HCEC 1CT (cell line): ENCODE results near the gene TBC1D22B.
"Not testable (repeated sequence)": the region's sequence is repeated elsewhere in the genome, so short reads cannot be mapped to it uniquely, and the experiment has no call there.

Experiments used
- DNase-seq: peaks from one replicate; pipeline ENCODE4 v3.0.0-alpha.2; 2017

The TBC1D22B gene

GRCh38 chr6:37269105-37269504 is 11.5 kb downstream of the TBC1D22B start:
- DNase-seq = no peak

DNA sequence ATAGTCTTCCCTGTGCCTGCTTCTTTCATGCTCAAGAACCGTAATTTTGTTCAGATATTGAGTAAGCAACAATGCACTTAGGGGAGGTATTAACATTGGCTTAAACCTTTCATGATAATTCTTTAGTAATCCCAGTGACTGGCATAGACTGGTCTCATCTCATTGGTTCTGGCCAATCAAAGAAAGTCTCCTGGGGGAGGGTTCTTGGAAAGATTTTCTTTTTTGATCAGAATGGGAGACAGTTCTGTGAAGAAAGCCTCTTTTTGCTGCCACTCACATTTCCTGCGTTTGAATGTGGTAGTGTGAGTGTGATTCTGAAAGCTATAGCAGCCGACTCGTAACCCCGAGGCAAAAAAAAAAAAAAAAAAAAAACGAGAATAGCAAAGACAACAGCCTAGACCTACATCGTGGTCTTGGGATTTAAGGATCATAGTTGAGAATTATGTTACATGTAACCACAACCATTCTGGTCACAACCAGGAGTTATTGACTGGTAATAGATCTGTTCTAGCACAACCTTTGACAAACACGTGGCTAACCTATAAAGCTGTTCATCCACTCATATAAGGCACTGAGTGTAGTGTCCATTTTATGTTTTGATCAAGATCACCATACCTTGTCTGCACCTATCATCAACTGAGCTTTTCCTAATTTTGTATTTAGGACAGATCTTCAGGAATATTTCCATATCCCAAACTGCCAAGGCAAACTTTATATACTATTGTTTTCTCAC is 15.4 kb downstream of the TBC1D22B start:
- no peak for DNase-seq

- DNase-seq = no peak
Observed at GRCh38 chr6:37273690-37274089, 16.1 kb downstream of the TBC1D22B start.

- no peak for DNase-seq
Observed at GRCh38 chr6:37275350-37275749, 17.8 kb downstream of the TBC1D22B start.

DNA sequence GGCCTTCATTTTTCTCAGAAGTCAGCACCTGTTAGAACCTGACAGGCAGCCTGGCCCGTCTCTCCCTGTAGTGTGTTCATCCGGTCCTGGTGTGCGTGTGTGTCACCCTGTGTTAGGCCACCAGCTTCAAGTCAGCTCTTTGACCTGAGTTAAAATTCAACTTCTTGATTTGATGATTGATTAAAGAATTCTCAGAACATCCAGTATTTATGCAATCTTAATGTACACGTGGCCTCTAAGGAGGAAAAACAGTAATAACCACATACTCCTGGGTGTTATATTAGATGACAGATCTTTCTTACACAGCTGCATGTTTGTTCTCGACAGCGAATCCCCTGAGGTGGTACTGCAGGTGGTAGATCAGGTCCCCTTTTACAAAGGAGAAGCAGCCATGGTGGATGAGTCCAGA is 19.4 kb downstream of the TBC1D22B start:
- DNase-seq = no peak

GRCh38 chr6:37279366-37280134 is 22.0 kb downstream of the TBC1D22B start:
- DNase-seq = peak; percentile 34

DNA sequence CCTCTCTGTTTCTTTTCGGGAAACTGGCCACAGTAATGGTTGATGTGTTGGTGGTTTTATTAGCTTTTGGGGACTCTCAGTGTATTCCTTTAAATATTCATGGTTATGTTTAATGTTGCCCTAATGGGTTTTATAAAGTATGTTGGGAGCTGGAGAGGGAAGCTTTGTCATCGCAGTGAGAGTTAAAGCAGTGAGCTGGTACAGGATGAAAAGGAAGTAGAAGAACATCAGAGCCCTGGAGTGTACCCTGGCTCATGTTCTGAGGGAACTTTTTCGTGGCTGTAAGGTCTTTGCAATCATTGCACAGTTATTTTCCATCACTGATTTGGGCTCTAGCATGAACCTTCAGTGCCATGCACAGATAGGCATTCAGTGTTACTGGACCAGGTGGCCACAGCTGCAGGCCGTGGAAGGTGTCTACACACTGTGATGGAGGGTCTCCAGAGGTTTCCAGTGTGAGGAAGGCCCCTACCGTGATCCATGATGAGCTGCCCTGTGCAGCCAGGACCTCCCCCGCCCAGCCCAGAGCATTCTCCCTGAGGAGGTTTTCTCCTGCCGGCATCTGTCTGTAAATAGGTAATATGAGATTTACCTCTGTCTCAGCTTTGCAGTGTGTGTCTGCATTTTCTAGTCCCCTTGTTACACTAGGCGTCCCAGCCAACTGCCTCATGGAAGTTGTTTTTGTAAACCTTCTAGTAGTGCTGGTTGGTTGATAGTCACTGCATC is 22.8 kb downstream of the TBC1D22B start:
- DNase-seq = no peak

DNA sequence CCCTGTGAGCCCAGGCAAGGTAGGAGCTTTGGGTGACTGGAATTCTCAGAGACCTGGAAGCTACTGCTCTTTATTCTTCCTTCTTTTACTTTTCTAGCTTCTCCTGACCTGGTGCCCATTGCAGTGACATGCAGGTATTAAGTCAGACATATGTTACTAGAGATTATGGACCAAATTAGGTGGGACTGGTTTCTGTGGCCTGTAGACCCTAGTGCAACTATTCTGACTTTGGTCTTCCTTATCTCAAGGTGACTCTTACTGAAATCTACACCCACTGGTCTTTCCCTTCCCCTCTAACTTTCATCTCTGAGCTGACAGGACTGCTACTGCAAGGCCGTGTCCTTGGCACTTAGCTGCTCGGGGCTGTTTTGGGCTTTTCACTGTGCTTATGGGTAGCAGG is 24.8 kb downstream of the TBC1D22B start:
- DNase-seq = no peak

DNA sequence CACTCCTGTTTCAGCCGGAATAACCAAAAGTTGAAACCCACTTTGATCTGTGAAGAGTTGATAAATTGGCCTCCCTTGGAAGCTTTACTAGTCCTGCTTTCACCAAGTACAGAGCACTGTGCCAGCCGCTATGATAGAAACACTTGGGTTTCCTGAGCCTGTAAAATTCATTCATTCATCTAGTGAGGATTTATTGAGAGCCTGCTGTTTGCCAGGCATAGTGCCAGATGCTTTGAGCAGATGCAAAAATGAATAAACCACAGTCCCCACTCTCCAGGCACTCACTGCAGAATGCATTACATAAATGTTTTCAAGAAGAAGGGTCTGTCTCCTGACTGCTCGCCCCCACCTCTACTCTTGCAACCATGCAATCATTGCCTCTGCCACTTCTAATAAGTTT is 25.7 kb downstream of the TBC1D22B start:
- DNase-seq = no peak

DNA sequence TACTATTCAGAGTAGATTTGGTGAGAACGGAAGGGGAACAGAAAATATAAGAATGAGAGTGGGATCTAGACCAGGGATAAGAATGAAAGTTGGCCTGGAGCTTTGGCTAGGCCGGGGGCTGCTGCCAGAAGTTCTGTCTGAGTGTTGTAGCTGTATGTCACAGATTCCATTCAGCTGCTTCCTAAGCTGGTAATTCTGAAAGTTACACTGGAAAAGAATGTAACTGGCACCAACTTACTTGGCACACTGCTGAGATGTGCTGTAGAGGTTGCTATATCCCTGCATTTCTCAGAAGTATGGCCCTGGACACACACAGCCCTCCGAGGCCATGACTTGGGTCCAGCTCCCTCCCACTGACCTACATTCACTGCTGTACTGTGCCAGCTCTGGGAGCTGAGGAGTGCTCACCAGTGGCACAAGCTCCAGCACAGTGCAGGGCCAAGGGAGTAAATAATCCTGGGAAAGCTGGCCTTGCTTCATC is 26.1 kb downstream of the TBC1D22B start:
- DNase-seq = no peak

GRCh38 chr6:37284781-37285180 is 27.2 kb downstream of the TBC1D22B start:
- no peak for DNase-seq

DNA sequence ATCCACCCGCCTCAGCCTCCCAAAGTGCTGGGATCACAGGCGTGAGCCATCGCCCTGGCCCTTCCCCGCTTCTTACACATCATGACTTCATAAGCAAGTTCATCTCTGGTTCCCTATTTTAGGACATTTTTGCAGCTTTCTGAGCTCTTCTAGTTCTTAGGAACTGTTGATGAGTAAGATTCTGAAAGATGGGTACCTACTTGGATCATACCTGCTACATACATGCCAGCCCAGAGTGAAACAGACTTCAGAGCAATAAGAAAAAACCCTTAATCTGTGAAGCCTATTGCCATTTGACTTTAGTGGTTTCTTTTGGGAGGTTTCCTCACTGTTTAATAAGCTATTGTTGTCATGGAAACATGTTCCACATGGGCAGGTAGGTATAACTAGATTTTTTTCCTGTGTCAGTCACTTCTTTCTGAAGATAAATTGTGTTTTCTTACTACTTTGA is 28.3 kb downstream of the TBC1D22B start:
- DNase-seq = no peak

DNA sequence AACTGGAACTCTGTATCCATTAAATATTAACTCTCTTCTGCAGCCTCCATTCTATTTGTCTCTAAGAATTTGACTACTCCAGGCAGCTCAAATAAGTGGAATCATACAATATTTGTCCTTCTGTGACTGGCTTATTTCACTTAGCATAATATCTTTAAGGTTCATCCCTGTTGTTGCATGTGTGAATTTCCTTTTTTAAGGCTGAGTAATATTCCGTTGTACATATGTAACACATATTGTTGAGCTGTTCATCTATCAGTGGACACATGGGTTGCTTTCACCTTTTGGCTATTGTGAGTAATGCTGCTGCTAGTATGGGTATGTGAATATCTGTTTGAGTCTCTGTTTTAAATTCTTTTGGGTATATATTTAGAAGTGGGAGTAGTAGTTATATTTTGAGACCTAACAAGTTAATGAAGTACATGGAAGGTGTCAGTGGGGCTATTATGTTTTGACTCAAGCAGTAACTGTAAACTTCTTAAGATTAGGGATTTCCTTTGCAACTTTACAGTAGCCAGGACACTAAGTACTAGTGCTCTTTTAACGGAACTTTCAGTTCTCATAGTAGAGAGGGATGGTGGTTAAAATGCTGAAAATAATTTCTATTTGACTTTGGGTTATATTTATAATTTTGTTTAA is 30.1 kb downstream of the TBC1D22B start:
- DNase-seq = no peak

DNA sequence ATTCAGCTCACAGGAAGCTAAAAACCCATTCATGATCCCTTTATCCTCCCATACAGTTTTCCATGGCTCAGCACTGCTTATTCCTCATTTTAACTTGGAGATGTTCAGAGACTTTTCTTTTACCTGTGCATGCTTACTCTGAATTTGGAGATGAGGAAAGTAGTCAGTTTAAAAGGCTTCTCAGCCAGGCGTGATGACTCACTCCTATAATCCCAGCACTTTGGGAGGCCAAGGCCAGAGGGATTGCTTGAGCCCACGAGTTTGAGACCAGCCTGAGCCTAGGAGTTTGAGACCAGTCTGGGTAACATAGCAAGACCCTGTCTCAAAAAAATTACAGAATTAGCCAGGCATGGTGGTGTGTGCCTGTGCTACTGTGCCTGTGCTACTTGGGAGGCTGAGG is 30.7 kb downstream of the TBC1D22B start:
- peak; percentile 11 for DNase-seq

GRCh38 chr6:37289931-37290330 is 32.4 kb downstream of the TBC1D22B start:
- DNase-seq = no peak

DNA sequence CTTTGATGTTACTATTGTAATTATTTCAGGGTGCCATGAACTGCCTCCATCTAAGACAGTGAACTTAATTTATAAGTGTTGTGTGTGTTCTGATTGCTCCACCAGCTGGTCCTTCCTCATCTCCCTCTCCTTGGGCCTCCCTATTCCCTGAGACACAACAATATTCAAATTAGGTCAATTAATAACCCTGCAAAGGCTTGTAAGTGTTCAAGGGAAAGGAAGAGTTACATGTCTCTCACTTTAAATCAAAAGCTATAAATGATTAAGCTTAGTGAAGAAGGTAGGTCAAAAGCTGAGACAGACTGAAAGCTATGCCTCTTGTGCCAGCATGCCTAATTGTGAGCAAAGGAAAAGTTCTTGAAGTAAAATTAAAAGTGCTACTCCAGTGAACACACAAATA is 35.9 kb downstream of the TBC1D22B start:
- no peak for DNase-seq

- not testable (repeated sequence) for DNase-seq
Observed at GRCh38 chr6:37297637-37298036, 40.1 kb downstream of the TBC1D22B start.

DNA sequence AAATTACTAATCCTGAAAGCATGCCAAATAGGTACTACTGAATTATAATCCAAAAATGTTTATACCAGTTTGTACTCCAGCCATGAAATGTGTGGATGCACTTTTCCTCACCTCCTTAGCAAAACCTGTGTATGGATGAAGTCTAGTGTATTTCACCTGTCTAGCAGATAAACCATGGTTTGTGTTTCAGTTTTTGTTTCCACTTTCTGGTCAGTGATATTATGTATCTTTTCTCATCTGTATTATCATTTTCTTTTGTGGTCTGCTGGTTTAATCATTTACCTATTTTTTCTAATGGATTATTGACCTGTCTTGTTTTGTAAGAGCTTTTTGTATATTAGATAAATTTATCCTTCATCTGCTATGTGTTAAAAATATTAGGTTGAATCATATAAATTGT is 41.4 kb downstream of the TBC1D22B start:
- no peak for DNase-seq

GRCh38 chr6:37299990-37300389 is 42.4 kb downstream of the TBC1D22B start:
- DNase-seq = no peak

DNA sequence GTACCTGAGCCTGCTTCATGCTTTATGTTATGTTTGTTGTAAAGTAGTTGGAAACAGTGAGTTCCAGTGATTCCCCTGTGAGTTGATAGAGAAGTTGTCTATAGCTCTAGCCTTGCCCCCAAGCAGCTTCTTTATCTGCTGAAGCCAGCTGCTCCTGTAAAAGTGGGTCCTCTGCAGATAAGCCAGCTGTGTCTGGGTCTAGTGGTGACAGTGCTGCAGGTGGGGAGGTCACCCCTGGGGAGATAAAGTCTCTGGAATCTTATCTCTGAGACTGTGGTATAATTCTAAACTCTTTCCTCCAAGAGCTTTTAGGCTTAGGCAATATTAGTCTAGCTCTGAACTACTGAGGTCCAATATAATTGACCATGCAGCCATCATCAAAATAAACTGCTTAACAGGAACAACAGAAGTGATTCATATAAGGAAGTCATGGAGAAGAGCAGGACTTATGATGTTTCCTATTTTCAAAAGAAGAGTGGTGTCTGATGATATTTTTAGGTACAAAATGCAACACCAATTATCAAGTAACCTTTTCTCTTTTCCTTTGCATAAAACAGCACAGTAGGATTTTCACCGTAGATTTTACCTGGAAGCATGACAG is 44.6 kb downstream of the TBC1D22B start:
- no peak for DNase-seq

DNA sequence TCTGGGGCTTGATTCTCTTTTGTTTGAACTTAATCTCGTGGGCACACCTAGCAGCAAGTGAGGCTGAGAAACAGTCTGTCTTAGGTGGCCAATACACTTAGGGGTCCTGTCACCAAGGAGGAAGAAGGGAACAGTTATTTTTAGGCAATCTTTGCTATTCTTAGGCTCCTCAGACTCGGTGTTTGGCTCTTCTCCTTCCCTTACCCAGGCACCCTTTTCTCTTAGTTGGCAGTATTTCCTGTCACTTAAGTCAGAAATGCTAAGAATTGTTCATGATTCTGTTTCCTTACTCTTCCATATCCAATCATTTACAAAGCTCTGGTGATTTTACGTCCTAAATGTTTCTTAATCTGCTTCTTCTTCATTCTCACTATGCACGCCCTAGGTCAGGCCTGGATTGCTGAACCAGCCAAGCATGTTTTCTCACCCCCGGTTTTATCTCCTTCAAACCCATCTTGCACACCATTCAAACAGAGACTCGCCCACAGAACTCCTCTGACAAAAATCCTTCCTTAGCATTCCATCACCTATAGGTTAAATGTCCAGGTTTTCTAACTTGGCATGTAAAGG is 45.6 kb downstream of the TBC1D22B start:
- no peak for DNase-seq

DNA sequence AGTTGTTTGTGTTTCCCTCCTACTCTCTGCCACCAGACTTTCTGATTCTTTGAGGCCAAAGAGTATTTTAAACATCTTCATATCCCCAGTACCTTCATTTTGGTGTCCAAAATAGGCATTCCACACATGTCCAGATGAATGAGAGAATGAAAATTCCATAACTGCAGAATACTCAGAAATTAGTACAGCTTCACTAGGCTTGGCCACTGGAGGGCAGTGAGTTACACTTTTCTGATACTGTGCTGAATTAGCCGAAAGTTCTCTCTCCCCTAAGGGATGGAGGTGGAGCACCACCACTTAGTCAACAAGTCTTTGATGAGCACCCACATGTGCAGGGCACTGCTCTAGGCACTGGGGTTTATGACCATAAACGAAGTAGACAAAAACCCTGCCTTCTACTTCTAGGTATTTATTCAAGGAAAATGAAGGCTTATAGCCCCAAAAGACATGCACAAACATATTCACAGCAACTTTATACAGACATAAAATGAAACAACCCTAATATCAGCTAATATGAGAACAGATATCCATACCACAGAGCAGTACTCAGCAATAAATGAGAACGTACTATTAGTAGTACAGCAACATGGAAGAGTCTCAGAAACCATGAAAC is 46.4 kb downstream of the TBC1D22B start:
- DNase-seq = peak; percentile 40
